NCI-H510A (cell line): ENCODE results near the gene TNFSF9.

Source experiments
- DNase-seq: peaks from one replicate; lab custom pipeline; 2025; lab: John Stamatoyannopoulos, UW

The TNFSF9 gene, protein sequence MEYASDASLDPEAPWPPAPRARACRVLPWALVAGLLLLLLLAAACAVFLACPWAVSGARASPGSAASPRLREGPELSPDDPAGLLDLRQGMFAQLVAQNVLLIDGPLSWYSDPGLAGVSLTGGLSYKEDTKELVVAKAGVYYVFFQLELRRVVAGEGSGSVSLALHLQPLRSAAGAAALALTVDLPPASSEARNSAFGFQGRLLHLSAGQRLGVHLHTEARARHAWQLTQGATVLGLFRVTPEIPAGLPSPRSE

DNA sequence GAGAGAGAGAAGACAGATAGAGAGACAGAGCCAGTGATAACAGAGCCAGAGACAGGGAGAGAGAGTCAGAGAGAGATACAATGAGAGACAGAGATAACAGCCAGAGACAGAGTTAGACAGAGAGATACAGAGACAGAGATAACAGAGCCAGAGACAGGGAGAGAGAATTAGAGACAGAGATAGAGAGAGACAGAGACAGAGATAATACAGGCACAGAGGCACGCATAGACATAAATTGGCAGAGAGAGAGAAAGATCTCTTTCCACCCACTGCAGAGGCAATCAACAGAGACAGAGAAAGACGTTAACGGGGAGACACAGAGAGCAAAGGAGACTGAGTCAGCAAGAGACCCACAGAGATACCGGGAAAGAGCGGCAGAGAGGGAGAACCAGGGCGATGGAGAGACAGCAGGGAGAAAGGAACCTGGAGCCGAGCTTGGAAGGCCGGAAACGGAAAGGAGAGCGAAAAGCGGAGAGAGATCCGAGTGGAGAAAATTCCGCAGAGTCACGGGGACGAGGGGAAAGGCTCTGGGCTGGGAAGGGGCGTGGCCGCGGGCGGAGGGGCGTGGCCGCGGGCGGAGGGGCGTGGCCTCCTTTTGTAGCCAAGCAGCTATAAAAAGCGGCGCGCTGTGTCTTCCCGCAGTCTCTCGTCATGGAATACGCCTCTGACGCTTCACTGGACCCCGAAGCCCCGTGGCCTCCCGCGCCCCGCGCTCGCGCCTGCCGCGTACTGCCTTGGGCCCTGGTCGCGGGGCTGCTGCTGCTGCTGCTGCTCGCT lies at the start of gene TNFSF9:
Gene TNFSF9, plus strand, starts transcription at position 641 of the 777 bp plus-strand sequence. Its CDS starts 11 bp downstream, at position 652.
- no peak for DNase-seq

DNA sequence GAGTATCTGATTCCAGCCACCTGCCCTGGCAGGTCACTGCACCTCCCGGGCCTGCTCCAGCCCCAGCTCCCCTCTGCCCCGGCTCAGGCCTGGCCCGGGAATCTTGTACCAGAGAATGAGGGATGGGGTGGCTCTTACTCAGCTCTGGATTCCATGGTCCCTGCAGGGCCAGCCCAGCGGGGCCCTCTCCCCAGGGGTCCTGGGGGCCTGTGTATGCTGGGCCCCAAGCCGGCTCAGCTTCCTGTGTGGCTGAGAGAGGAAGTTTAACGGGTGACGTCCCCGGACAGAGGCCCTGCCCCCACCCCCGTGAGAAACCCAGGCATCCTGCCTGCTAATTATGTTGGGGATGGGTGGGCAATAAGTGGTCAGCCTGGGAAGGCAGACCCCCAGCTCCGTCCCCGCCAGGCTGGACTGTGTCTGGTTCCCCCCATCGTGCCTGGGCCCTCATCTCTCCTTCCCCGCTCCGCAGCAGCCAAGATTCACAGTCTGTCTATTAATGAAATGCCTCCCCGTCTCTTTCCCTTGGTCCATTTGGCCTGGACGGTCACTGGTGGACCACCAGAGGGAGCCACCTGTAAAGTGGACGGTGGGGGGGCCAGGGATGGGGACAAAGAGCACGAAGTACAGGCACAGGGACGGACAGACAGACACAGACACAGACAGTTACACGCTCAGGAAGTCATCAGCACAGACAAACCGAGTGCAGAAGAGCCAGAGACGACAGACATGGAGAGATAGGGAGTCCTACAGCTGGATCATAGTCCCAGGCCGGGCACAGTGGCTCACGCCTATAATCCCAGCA lies 49.1 kb upstream of the TNFSF9 start, which contains the start of gene DENND1C:
Gene DENND1C, minus strand, starts transcription at position 247 of the 802 bp plus-strand sequence. Its CDS starts 92 bp downstream, at position 155.
- DNase-seq, result no peak

DNA sequence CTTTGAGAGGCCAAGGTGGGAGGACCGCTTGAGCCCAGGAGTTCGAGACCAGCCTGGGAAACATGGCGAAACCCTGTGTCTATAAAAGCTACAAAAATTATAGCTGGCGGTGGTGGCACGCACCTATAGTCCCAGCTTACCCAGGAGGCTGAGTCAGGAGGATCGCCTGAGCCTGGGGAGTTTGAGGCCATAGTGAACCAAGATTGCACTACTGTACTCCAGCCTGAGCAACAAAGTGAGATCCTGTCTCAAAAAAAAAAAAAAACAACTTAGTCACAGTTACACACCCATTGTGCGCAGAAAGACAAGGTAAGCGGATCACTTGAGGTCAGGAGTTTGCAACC lies 48.5 kb upstream of the TNFSF9 start:
- DNase-seq, result no peak

DNA sequence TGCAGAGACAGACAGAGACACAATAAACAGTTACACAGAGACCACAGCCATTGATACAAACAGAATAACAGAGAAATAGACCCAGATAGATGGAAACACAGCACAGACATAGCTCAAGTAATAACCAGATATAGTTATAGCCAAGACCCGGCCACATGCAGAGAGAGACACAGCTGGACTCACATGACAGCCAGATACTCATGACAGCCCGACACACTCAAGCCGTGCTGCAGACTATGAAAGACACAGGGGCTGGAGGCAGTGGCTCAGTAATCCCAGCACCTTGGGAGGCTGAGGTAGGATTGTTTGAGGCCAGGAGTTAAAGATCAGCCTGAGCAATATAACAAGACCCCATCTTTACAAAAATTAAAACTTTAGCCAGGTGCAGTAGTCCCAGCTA lies 47.6 kb upstream of the TNFSF9 start:
- no peak for DNase-seq

DNA sequence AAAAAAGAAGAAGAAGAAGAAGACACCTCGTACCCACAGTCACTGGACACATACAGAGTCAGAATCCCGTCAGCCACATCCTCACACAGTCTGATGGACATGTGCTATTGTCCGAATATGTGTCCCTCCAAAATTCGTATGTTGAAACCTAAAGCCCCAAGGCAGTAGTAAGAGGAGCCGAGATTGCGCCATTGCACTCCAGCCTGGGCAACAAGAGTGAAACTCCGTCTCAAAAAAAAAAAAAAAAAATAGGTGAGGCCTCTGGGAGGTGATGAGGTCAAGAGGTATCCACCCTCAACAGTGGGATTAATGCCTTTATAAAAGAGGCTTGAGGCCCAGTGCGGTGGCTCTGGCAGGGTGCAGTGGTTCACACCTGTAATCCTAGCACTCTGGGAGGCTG lies 46.6 kb upstream of the TNFSF9 start:
- DNase-seq, result no peak

DNA sequence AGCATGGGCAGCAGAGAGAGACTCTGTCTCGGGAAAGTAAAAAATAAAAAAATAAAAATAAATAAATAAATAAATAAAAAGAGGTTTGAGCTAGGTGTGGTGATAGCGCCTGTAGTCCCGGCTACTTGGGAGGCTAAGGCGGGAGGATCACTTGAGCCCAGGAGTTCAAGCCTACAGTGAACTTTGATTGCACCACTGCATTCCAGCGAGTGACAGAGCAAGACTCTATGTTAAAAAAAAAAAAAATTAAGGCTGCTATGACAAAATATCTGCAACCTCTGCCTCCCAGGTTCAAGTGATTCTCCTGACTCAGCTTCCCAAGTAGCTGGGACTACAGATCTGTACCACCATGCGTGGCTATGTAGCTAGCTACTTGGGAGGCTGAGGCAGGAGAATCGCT lies 46.0 kb upstream of the TNFSF9 start:
- no peak for DNase-seq

DNA sequence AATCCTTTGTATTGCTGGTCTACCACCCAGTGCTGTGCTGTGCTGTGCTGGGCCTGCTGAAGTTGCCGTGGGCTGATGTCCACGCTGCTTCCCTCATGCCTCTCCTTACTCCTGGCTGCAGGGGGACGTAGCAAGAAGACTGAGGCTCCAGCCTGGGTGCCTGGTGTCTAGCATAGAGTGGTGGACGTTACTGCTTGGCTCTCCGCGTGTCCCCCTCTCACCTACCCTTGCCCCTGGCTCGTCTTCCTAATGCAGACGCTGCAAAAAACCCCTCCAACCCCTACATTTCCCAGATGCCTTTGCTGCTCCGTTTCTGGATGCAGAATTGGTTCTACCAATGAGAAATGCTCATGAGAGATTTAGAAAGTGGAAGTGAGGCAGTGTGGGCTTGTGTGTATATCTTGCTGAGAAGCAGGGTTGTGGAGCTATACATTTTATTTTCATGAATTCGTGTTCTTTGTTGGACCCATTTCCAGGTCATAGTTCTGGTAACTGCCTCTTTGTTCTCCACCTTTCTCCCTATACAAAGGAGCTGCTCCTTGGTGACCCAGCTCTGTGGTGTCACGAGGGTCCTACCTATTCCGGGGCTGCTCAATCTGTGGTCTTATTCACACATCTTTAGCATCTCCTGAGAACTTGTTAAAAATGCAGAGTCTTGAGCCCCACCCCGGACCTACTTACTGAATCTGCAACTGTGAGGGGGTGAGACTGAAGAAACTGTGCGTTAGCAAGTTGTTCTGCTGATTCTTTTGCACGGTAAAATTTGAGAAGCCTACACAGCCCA lies 41.4 kb upstream of the TNFSF9 start:
- no peak for DNase-seq

DNA sequence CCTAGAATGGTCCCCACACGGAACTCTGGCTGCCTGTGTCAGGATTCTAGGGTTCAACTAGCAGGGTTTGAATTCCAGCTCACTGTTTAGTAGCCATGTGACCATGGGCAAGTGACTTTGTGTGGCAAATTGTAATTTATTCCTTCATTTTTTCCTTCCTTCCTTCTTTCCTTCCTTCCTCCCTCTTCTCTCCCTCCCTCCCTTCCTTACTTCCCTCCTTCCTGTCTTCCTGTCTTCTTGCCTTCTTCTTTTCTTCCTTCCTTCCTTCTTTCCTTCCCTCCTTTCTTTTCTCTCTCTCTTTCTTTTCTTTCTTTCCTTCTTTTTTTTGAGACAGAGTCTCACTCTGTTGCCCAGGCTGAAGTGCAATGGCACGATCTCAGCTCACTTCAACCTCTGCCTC lies 40.7 kb upstream of the TNFSF9 start:
- no peak for DNase-seq

DNA sequence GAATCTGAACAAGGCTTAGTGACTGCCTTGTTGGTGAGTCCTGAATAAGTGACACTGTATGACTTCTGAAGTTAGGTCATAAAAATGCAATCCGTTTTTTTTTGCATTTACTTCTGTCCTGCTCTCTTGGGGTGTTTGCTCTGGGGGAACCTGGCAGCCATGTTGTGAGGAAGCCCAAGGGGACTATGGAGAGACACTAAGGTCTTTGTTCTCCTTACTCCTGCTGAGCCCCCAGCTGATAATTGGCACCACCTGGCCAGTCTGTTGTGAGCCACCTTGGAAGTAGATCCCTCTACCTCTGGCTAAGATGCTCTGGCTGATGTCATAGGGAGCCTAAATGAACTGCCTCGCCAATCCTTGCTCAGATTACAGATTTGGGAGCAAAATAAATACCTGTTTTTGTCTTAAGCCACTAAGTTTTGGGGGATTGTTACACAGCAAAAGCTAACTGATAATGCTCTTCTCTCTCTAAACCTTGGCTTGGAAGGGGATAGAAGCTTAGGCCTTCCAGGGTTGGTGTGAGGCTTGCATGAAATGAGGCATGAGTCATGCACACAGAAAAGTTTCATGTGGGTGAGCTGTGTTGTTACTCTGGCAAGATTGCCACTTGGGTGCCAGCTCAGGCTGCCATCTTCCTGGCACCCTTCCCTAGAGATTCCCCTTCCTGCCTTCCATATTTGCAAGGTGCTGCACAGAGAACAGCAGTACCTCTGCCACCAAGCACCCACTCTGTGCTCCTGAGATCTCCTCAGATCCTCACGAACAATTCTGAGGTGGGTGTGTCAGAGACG lies 38.8 kb upstream of the TNFSF9 start:
- no peak for DNase-seq

DNA sequence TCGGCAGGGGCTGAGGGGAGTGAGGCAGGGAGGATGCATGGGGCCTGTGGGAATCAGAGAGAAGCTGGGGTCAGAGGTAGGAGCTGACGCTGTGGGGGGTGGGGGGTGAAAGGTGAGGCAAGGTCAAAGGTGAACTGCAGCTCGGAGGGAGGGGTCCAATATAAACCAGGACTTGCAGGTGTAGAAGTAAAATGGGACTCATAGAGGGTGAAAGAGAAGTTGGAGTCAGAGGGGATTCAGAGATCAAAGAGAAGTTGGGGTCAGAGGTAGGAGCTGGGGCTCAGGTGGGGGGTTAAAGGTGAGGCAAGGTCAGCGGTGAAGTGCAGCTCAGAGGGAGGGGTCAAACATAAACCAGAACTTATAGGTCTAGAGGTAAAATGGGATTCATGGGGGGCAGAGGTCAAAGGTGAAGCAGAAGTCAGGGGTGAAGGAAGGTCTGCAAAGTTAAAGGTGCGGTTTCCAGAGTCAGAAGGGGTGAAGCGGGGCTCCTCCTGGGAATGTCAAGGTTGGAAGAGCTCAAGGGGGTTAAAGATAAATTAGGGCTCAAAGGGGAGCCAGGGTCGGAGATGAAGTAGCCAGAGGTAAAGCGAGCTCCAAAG lies 36.3 kb upstream of the TNFSF9 start:
- no peak for DNase-seq

DNA sequence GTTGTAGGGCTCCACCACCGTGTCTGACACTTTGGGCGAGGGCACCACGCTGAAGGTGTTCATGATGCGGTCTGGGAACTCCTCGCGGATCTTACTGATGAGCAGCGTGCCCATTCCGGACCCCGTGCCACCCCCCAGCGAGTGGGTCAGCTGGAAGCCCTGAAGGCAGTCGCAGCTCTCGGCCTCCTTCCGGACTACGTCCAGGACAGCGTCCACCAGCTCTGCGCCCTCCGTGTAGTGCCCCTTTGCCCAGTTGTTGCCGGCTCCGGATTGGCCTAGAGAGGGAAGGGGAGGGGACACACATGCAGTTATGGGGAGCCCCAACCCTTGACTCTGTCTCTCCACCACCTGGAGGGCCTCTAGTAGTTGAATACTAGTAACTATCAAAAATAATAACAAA lies 34.9 kb upstream of the TNFSF9 start:
- no peak for DNase-seq

DNA sequence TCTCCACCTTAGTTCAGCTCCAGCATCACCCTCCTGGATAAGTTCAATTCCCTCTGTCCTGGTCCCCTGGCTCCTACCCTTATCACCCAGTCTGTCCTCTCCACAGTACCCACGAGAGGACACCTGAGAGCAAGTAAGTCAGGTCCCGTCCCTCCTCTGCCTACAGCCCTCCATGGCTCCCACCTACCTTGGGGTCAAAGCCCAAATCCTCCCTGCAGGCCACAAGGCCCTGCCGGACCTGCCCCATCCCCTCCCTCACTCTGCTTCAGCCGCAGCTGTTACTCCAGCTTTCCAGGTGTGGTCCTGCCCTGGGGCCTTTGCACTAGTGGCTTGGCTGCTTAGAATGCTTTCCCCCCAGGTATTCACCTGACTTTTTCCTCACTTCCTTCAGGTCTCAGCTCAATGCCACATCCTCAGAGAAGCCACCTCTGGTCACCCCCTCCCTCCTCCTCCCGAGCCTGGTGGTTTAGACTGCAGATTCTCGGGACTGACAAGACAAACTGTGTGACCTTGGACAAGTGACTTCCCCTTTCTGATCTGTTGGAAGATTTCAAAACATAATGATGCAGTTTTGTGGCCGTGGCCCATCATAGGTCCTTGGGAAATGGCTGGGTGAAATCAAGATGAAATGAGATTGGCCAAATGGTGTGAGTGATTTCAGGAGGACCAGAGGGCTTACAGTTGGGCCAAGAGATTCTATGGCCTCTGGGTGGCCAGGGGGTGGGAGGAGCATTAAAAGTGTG lies 32.4 kb upstream of the TNFSF9 start:
- no peak for DNase-seq

DNA sequence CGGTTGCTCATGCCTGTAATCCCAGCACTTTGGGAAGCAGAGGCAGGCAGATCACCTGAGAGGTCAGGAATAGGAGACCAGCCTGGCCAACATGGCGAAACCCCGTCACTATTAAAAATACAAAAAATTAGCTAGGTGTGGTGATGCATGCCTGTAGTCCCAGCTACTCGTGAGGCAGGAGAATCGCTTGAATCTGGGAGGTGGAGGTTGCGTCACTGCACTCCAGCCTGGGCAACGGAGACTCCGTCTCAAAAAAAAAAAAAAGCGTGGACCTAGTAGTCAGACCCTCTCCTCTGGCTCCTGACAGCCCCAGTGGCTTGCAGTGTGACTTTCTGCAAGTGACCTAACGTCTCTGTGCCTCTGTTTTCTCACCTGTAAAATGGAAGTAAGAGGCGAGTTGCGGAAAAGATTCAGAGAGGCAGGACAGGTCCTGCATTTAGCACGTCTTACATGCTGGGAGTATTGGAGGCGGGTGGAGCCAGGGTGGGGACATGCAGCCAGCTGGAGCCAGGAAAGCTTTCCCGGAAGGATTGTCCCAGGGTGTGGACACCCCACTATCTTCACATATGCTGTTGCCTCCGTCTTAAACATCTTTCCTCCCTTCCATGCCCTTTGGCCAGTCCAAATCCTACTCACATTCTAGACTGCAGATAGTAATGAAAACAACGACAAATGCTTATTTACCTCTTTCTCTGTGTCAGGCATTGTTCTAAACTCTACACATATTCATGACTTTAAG lies 31.6 kb upstream of the TNFSF9 start:
- DNase-seq, result no peak

DNA sequence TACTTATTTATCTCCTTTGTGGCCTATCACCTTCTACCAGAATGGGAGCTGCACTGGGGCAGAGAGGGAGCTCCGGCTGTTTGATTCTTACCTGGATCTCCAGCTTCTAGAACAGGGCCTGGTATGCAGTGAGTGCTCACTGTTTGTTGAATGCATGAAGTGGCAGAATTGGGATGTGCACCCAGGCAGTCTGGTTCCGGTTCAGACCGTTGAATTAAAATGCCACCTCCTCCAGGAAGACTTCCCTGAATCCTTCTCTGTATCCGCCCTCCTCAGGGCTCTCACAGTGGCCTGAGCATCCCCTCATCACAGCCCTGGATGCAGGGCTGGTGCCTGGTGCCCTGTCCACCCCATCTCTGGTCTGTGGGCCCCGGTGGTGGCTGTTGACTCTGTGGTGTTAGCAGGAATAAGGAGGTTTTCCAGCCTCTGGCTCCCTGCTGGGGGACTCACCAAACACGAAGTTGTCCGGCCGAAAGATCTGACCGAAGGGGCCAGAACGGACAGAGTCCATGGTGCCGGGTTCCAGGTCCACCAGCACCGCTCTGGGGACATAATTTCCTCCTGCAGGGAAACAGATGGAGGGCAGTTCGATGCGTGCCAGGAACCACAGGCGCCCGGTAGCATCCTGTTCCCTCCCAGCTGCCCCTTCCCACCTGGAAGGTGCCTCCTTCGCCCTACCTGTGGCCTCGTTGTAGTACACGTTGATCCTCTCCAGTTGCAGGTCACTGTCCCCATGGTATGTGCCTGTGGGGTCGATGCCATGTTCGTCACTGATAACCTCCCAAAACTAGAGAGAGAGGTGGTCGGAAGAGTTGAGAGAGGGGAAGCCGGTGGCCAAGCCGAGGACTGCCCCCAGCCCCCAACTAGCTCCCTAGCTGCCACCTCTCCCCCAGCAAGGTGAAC lies 29.7 kb upstream of the TNFSF9 start:
- no peak for DNase-seq

DNA sequence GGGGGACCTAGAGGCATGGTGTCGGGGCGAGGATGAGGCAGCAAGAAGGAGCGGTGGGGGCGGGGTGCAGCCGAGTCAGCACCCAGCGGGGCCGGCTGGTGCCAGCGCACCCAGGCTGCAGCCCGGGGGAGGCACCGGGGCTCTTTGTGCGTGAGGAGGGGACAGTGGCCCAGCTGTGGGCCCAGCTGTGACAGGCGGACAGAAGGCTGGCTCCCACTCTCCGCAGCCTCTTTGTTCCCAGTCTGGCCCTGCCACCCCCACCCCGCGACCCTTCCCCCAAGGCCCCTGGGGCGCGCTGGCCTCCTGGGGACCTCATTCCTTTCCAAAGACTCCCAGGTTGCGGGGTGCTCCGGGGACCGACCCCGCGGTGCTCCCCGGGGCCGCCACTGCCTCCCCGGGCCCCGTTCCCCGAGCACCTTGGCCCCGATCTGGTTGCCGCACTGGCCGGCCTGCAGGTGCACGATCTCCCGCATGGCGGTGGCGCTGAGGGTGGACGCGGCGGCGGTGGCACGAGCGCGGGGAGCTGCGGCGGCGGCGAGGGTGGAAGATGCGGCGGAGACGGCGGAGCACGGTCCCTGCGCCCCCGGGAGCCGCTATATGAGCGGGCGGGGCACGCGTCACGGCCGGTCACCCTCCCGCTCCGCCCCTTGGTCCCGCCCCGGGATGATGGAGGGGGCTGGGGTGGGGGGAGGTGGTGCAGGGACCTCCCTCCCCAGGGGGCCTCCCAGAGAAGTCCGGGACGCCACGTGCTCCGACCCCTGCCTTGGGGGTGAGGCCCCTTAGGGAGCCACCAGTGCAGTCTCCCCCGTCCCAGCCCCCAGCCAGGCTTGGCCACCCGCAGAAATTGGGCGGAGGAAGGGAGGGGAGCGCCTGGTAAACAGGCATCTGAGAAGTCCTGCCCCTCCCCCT lies 28.8 kb upstream of the TNFSF9 start, which contains the start of gene TUBB4A:
Gene TUBB4A, minus strand, starts transcription at position 570 of the 909 bp plus-strand sequence. Its CDS starts 97 bp downstream, at position 473.
- no peak for DNase-seq

DNA sequence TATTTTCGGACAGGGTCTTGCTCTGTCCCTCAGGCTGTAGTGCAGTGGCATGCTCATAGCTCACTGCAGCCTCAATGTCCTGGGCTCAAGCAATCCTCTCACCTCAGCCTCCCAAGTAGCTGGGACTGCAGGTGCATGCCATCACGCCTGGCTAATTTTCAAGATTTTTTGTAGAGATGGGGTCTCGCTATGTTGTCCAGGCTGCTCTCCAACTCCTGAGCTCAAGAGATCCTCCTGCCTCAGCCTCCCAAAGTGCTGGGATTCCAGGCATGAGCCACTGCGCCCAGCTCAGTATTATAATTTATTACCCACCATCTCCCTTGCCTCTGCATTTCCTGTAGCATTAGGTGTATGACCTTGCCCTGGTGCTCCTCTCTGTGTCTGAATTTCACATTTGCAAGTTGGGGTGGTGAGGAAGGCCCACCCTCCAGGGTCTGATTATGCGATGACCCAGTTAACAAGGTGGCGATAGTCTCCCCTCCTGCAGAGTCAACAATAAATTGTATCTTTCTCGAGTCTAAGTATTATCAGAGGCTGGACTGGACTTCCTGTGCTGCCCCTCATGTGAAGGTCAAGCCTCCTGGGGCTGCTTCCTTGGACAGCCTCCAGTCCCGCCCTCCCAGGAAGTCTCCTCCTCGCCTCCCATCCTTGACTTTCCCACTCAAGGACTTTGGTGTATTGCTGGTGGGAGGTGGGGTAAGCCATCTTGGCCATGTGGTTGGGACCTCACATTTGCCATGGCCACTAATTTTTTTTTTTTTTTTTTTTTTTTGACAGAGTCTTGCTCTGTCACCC lies 27.2 kb upstream of the TNFSF9 start:
- no peak for DNase-seq
